ENCODE data around the gene ZDHHC8.

DNA sequence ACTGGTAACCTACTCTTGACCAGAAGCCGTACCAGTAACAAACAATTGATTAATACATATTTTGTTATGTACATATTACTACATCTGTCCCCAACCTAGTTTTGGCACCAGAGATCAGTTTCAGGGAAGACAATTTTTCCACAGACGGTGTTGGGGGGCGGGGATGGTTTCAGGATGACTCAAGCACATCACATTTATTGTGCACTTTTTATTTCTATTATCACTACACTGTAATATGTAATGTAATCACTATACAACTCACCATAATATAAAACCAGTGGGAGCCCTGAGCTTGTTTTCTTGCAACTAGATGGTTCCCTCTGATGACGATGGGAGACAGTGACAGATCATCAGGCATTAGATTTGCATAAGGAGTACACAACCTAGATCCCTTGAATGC lies 36.1 kb upstream of the ZDHHC8 start:
- TF ChIP-seq, protein P1, sequence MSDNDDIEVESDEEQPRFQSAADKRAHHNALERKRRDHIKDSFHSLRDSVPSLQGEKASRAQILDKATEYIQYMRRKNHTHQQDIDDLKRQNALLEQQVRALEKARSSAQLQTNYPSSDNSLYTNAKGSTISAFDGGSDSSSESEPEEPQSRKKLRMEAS (IDR thresholded peaks at IDR 0.05; ENCODE audit: insufficient read depth, insufficient read length): no peak
- TF ChIP-seq, protein P2, sequence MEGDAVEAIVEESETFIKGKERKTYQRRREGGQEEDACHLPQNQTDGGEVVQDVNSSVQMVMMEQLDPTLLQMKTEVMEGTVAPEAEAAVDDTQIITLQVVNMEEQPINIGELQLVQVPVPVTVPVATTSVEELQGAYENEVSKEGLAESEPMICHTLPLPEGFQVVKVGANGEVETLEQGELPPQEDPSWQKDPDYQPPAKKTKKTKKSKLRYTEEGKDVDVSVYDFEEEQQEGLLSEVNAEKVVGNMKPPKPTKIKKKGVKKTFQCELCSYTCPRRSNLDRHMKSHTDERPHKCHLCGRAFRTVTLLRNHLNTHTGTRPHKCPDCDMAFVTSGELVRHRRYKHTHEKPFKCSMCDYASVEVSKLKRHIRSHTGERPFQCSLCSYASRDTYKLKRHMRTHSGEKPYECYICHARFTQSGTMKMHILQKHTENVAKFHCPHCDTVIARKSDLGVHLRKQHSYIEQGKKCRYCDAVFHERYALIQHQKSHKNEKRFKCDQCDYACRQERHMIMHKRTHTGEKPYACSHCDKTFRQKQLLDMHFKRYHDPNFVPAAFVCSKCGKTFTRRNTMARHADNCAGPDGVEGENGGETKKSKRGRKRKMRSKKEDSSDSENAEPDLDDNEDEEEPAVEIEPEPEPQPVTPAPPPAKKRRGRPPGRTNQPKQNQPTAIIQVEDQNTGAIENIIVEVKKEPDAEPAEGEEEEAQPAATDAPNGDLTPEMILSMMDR (IDR thresholded peaks at IDR 0.05; ENCODE audit: extremely low read depth in 1 of 2, insufficient read depth in 1 of 2, low read depth in 1 of 2, low read length in 2 of 2): no peak
- TF ChIP-seq POLR2AphosphoS5 (IDR thresholded peaks at IDR 0.05; ENCODE audit: insufficient read depth, low read depth, low read length): no peak
